Stimulated activated CD4-positive, alpha-beta T cell treated with anti-CD3 and anti-CD28 coated beads, Interleukin-1b, Interleukin-23, amount 100 ng/mL, for 24 hours (primary cell): Measurements from ENCODE around the gene DNAH7.

ENCODE experiments used
- DNase-seq, 4 experiments: peaks; one replicate each; pipeline ENCODE4 v3.0.0-alpha.2; 2020; ENCODE audit warnings: low read depth in 4 of 4, low spot score in 1 of 4

Gene DNAH7

DNA sequence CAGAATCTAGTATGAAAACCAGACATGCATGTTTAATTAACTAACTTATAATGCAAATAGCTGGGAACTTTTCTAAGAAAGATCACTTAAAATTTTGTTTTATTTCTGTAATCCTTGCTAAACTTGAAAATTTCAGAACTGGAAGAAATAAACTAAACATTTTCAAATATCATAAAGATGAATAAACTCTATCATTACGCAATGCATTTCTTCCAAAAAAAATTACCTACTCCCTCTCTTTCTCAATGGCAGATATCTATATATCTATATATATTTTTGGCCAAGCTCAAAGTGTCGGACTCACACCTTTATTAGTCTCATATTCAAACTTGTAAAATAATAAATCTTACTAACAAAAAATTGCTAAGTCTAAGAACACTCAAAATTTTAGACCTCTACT is 253.6 kb downstream of the DNAH7 start:
- no peak for DNase-seq

DNA sequence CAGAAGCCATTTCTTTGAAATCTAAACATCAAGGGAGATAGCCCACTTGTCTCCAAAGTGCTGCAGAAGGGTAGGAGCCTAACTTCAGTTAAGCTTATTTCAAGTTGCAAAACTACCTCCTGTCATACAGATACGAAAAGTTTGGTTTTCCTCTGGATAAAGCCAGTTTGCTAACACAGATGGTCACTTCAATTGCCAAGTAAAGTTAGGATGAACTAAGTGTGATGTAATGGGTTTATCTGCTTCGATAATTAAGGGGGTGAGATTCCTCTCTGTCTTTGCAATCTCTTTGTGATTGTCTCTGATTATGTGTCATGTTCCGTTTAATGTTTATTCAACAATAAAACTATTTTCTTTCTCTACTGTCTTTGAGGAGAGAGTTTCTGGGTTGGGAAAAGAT is 255.2 kb downstream of the DNAH7 start:
- no peak for DNase-seq

DNA sequence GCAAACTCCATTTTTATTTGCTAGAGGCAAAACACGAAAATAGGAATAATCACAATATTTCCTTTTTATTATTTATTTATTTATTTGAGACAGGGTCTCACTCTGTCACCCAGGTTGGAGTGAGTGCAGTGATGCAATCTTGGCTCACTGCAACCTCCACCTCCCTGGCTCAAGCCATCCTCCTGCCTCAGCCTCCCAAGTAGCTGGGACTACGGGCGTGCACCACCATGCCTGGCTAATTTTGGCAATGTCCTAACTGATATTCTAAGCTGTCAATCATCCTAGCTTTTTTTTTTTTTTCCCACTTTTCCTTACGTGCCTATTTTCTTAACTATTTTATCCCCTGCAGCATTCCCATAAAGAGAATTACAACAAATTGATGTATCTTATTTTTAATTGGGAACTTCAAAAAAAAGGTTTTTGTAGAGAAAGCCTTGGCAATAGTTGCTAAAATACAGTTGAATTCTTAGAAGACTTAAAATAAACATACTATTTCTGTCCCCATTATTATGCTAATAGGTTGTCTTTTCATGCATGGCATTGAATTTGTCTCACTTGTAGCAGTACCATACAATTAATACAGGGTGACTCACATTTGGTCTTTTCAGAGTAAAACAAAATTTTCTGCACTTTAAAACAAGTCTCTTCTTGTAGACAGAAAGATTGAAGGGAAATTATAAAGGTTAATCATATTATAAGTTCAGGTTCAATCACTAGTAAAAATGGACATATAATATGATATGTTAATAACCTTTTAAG is 258.1 kb downstream of the DNAH7 start:
- DNase-seq: no peak

DNA sequence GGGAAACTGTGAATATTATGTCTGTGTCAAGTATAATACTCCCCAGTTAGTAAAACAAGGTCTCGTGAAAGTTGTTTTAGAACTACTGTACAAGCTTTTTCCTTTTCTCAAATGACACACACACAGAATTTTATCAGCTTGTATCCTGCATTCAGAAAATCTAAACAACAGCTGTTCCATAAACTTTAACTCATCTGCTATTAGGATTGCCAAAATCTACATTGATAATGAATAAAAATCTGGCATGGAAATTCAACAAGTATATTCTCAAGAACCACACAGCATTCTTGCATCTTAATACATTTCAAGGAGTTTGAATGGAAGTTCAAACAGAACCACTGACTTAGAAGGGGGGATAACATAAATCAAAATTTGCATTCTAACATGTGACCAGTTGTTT is 260.4 kb downstream of the DNAH7 start:
- no peak for DNase-seq

DNA sequence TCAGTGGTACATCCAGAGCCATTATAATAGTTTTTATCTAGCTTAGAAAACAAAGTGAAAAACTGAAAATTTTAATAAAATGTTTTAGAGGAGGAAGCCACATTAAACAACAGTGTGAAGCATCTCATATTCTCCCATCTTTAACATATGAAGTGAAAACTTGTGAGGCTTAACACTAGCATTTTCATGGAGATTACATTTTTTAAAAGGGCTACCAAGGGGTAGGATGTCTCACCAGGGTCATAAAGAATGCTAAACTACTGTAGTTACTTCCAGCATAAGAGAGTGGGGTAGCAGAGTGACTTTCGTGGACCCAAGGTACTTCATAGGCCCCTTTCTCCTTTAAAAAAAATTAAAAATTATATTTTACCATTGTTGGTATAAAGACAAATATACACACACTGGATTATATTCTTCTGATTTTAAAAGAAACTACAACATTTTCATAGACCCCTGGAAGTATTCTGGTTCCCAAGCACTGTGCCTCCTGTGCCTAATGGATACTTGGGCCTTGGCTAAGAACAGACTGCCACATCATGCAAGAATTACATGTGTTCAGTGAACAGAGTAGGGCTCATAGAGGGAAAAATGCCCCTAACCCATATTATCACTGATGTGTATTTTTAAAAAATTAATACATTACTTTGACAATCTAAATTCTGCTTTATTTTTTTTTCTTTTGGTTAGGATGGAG is 263.2 kb downstream of the DNAH7 start:
- no peak for DNase-seq

DNA sequence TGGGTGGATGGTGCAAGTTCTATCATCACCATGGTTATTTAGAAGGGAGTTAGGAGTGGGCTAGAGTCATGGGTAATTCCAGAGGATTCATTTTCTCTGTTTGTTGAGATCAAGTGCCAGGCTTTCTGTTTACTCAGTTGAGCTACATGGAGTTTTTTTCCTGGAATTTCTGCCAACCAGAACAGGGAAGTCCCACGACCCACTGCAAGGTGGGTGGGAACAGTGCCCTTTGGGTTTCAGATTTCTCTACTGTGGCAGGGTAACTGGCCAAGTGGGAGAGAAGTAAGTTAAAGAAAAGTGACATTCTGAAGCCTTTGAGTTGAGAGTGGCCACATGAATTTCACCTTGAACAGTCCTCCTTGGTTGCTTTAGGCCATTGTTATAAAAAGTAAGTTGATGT is 272.8 kb downstream of the DNAH7 start:
- no peak for DNase-seq

DNA sequence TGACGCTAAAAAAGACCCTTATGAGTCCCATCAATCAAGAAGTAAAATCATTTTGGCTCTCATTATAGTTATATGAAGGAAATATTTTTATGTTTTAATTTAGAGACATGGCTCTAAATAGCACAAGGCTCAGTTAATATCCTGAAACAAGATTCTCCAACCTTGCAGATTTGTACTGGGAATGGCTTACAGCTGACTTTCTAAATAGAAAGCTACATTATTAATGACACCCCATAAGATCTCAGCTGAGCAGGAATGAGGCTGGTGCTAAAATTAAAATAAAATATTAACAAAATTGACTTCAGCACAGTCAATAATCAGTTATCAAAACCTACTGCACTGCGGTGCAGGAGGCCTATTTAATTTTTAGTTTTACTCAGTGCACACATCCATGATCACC is 274.8 kb downstream of the DNAH7 start:
- DNase-seq: no peak

DNA sequence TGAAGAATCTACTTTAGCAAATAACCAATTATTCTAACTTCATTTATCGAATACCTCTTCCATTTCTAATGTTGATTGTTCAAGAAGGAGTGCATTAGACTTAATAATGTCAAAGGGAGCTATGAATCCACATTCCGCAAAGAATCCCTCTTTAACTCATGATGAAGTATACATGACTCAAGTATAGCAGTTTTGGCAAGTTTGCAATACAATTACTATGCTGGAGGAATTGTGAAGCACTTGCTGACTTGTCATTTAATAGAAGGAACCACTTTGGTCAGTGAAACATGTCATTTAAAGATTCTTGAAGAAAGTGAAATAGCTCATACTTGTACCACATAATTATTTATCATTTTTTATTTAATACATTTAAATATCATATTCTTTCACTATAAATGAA is 286.5 kb downstream of the DNAH7 start:
- no peak for DNase-seq

DNA sequence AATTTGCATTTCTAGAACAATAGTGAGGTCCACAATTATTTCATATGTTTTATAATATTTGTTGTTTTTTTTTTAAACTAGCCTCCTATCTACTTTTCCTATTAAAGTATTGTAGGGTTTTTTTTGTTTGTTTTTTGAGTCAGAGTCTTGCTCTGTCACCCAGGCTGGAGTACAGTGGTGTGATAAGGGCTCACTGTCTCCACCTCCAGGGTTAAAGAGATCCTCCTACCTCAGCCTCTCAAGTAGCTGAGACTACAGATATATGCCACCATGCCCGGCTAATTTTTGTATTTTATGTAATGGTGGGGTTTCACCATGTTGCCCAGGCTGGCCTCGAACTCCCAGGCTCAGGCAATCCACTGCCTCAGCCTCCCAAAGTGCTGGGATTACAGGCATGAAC is 289.1 kb downstream of the DNAH7 start:
- no peak for DNase-seq

DNA sequence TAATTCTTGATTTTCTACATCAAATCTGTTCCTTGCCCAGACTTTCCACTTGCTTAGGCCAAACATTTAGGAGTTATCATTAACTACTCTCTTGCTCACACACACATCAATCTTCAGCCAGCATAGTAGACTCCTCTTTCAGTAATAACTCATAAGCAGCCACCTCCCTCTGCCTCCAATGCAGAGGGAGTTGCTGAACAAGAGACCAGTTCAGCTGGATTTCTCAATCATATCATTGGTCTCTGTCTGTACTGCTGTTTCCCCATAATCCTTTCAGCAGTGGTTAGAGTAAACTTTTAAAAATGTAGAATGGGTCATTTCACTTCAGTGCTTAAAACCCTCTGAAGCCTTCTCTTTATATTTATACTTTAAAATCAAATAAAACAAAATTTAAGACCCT is 298.7 kb downstream of the DNAH7 start:
- no peak for DNase-seq

DNA sequence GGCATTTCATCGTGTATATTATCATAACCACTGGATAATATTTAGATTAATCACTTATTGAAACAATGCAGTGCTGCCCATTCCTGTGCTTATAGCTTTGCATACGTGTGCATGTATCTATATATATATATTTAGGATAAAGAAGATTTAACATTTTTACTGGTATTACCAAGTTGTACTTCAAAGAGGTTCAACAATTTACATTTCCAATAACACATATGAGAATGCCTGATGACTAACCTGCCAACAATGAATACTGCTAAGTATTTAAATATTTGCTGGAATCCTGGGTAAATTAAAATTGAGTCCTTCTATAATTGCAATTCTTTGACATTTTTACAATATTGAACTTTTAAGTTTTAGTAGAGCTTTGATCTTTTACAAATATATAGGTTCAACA is 300.2 kb downstream of the DNAH7 start:
- DNase-seq: no peak

DNA sequence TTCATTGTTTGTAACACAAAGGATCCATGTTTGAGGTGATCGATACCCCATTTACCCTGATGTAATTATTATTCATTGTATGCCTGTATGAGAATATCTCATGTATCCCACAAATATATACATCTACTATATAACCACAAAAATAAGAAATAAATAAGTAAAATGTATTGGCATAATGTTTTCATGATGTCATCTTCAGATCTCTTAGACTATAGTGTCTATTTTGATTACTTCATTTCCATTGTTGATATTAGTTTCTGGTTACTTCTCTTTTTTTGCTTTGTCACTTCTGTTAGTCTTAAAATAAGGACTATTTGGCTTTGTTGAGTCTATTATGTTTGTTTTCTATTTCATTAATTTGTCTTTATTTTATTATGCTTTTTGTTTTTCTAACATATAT is 301.9 kb downstream of the DNAH7 start:
- no peak for DNase-seq

DNA sequence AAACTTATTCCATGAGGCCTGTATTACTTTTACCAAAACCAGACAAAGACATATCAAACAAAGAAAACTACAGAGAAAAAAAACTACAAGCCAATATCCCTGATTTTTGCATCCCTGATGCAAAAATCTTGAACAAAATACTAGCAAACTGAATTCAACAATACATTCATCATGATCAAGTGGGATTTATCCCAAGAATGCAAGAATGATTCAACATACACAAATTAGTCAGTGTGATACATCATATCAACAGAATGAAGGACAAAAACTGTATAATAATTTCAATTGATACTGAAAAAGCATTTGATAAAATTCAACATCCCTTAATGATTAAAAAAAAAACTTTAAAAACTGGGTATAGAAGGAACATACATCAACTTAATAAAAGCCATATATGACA is 304.8 kb downstream of the DNAH7 start:
- no peak for DNase-seq

DNA sequence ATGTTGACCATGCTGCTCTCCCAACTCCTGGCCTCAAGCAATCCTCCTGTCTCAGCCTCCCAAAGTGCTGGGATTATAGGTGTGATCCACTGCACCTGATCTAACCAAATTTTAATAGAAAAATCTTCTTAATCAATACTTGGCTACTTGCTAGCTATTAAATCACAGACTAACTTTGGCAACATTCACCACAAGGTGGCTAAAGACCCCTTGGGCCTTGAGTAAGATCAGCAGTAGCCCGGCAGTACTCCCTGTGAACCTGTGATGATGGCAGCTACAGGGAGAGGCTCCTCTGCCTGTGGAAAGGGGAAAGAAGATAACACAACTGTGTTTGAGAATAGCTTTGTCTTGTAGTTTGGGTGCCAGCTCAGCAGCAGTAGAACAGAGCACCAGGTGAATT is 308.8 kb downstream of the DNAH7 start:
- no peak for DNase-seq

DNA sequence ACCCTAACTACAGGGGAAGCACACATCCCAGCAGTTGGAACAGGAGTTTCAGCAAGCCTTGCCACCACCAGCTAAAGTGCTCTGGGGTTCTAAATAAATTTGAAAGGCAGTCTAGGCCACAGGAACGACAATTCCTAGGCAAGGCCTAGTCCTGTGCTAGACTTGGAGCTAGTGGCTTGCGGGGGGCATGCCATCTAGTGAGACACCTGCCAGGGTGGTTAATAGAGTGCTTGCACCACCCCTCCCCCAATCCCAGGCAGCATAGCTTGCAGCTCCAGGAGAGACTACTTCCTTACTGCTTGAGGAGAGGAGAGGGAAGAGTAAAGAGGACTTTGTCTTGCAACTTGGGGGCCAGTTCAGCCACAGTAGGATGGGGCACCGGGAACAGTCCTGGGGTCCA is 309.8 kb downstream of the DNAH7 start:
- DNase-seq: no peak

DNA sequence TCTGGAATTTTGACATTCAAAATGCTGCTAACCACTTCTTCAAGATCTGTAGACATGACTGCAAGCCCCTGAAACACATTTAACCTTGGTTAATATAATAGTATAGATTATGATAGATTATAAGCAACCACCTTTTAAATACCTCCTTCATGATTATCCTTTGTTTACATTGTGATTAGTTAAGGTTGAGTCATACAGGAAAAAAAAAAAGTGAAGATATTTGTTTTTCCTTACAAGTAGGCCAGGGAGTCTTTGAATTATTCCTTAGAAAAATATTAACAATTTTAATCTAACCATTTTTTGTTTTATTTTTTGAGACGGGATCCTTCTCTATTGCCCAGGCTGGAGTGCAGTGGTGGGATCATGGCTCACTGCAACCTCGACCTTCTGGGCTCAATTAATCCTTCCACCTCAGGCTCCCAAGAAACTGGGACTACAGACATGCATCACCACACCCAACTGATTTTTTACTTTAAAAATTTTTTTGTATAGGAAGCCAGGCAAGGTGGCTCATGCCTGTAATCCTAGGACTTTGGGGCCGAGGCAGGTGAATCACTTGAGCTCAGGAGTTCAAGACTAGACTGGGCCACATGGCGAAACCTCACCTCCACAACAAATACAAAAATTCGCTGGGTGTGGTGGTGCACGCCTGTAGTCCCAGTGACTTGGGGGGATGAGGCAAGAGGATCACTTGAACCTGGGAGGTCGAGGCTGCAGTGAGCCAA is 312.3 kb downstream of the DNAH7 start:
- DNase-seq: no peak

DNA sequence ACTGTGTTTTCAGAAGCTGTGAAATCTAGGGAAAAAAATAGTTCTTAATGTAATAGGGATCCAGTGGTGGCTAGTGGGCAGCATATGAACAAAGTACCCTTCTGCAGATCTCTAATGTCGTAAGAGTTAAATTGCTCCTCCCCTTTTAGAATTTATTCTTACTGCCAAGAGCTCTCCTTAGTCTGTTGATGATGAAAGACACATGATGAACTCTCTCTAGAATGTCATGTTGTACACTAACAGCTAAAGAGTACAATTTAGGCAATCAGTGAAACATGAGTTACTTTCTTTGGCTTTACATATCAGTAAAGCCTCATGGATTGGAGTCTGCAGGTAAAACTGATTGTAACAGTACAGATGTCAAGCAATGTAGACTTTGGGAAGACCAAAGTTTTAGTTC is 327.4 kb downstream of the DNAH7 start:
- no peak for DNase-seq

DNA sequence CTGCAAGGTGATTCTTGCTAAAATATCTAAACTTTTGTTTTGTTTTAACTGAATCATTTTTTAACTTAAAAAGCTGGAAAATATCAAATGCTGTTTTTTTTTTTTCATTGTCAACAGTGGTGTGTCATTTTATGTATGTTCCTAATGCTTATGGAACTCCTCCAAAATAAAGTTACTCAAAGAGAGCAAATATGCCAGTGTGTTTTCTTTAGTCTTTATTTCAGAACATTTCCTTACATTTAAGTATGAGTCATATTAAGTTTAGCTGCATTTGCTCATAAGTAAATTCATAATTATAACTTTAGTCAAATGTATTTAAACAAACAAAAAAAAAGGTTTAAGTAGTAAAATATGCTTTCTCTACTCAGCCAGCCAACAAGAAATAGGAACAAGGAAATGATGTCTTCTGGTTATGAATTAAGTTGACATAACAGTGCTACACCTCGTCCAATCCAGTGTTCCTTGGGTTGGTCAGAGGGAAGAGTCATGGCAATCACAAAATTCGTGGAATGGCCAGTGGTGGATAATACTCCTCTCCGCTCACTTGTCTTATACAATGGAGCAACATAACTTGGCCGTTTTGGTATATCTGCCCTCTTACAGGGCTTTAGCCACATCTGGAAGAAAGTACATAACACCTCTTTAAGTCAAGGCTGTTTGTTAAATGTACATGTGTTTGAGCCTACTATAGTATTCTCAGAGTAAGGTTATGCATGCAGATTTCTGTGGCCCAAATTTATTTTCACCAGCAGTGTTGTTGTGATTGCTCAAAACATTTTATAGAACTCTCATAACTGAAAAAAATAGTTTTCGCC is 330.9 kb downstream of the DNAH7 start:
- no peak for DNase-seq

DNA sequence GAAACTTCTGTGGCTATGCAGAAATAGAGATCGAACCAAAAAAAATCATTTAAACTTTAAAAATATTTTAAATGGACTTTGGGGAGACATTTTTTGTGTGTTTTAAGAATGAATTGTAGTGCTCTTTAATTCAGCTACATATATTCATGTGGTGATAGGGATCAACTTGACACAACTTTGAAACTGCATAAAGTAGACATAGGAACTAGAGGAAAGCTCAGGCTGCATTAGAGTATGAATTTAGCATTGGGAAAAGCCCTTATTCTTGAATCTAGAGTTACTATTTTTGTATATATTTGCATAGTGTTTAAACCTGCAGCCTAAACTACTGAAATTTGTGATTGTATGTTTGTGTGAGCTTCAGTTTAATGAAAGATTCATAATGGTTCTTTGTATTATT is 333.3 kb downstream of the DNAH7 start:
- no peak for DNase-seq

DNA sequence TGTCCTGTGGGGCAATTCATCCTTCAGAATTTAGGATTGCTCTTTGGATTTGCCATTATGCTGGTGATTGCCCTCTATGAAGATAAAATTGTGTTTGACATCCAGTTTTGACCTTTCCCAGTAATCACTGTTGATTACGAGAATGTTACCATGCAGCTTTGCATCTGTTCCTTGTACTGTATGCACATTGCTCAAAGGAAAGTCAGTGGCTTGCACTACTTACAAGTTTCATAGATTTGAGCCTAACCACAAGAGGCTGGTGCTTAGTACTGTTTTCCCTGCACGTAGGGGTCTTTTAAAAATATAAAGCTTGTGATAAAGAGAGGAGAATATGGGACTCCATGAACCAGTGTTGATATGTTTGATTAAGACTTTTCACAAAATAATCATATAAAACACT is 333.7 kb downstream of the DNAH7 start:
- no peak for DNase-seq

DNA sequence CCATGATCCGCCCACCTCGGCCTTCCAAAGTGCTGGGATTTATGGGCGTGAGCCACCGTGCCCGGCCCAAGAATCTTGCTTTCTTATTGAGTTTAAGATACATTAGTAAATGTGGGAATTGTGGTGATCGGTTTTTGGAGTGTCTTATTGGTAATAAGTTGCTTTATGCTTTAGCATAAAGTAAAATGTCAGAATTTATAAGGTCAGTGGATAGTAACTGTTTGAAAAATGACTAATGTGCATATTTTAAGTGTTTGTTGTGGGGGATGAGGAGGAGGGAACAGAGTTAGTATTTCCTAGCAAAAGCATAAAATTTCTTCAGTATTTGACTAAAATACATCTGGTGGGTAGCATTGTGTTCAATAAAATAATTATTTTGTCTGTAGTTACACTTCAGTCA is 334.2 kb downstream of the DNAH7 start:
- DNase-seq: no peak

DNA sequence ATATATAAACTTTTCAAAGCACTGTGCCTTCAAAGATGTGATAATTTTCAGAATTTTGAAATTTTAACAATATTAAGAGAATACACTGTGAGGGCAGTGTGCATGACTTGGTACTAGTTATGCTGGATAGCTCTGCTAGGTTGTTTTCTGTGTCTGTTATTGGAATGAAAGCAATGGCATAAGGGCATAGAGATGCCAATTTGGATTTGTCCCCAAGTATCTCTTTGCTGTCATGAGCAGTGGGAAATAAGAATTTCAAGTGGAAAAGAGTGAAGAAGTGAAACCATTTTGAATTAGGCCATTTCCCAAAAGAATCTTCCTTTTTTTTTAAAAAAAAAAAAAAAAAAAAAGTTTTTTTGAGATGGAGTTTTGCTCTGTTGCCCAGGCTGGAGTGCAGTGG is 334.8 kb downstream of the DNAH7 start:
- no peak for DNase-seq
